Spleen (tissue), 11 donors: ENCODE measurements around the gene KCNC1. TPM values are rescaled to one million over a fixed set of nuclear protein-coding genes. Genes with fewer than 3 reads are reported as not detected.

ENCODE experiments used
- DNase-seq: peaks from one replicate; pipeline ENCODE4 v3.0.0-alpha.2; 2020
- H3K27ac ChIP-seq, 8 donors: fragments of 200-600 bp; sonication (generic) in 7 of 8; 1 replicate in 4 of 8; 2 replicates in 4 of 8; pipeline versions ENCODE4 v1.5.0 to v1.8.0; 2016 to 2021; ENCODE audit warnings: inconsistent platforms in 4 of 8, mild to moderate bottlenecking in 4 of 8, moderate library complexity in 1 of 8
- H3K27me3 ChIP-seq, 7 donors: fragments of 200-600 bp; sonication (generic) in 6 of 7; replicated peaks in 1 of 7; 1 replicate in 4 of 7; 2 replicates in 3 of 7; pipeline versions ENCODE4 v1.5.0 to v1.8.0; 2016 to 2021; ENCODE audit warnings: inconsistent platforms in 3 of 7, mild to moderate bottlenecking in 1 of 7
- H3K36me3 ChIP-seq, 6 donors: fragments of 200-600 bp; sonication (generic) in 5 of 6; 1 replicate in 4 of 6; 2 replicates in 2 of 6; pipeline versions ENCODE4 v1.5.0 to v1.8.0; 2016 to 2021; ENCODE audit warnings: inconsistent platforms in 2 of 6
- H3K4me1 ChIP-seq, 6 donors: fragments of 200-600 bp; sonication (generic) in 5 of 6; 1 replicate in 3 of 6; 2 replicates in 3 of 6; pipeline versions ENCODE4 v1.5.0 to v1.8.0; 2016 to 2021; ENCODE audit warnings: inconsistent platforms in 3 of 6
- H3K4me3 ChIP-seq, 8 donors: fragments of 200-600 bp; sonication (generic) in 7 of 8; 1 replicate in 4 of 8; 2 replicates in 4 of 8; pipeline versions ENCODE4 v1.5.0 to v1.8.0; 2016 to 2021; ENCODE audit warnings: inconsistent platforms in 4 of 8, mild to moderate bottlenecking in 4 of 8, moderate library complexity in 2 of 8
- H3K9me3 ChIP-seq, 8 donors: fragments of 200-600 bp; sonication (generic) in 7 of 8; 1 replicate in 4 of 8; 2 replicates in 4 of 8; pipeline versions ENCODE4 v1.5.0 to v1.8.0; 2016 to 2021; ENCODE audit warnings: inconsistent platforms in 4 of 8
- CTCF ChIP-seq, 11 experiments: fragments of 200-600 bp in 7 of 11; fragments of 450-650 bp in 4 of 11; sonication (generic) in 4 of 11; IDR thresholded peaks in 8 of 11; conservative IDR thresholded peaks in 3 of 11; 1 replicate in 7 of 11; 2 replicates in 4 of 11; pipeline versions ENCODE4 v1.4.0 to v1.8.0; 2016 to 2021; ENCODE audit warnings: antibody characterized with exemption in 11 of 11, inconsistent platforms in 4 of 11, mild to moderate bottlenecking in 1 of 11
- POLR2A ChIP-seq, 3 donors: fragments of 450-650 bp; IDR thresholded peaks; one replicate each; pipeline ENCODE4 v1.5.1; 2017; ENCODE audit warnings: antibody characterized with exemption in 3 of 3, mild to moderate bottlenecking in 1 of 3
- POLR2AphosphoS5 ChIP-seq, 3 donors: sonication (generic); formaldehyde crosslinking; IDR thresholded peaks; one replicate each; pipeline ENCODE4 v1.5.1; 2017; ENCODE audit warnings: antibody characterized with exemption in 3 of 3
- whole genome bisulfite sequencing, 5 donors: extraction: QIAGEN DNeasy Blood & Tissue Kit in 3 of 5; methylation state at CpG; one replicate each; pipeline versions ENCODE4 v1.1.5 to v1.1.7; 2013 to 2018; 5-methylcytosine and 5-hydroxymethylcytosine counted together
- intact Hi-C: fragments of 100-400 bp; cut with DNase I; formaldehyde crosslinking; loops from one replicate; pipeline ENCODE4 v1.15.0; 2023; ENCODE audit warnings: low total_unique reads
- polyA plus RNA-seq, 3 donors: library from polyadenylated mRNA; stranded (reverse); fragments of 200-250 nt; gene quantifications; one replicate each; pipeline ENCODE4 v1.2.1, GENCODE V29; 2013
- total RNA-seq, 7 donors: library from RNA; depleted of rRNA in 3 of 7; stranded (reverse); fragments of >200 nt in 3 of 7; fragmentation: NEBNext Ultra II Directional in 4 of 7; extraction: Animal tissue kit (Norgen Biotek cat#: 25700) in 4 of 7; gene quantifications; one replicate each; pipeline versions ENCODE4 v1.1.0 to v1.2.1, GENCODE V29; 2016 to 2021
- donor health status: healthy with polysubstance abuse.
- donor health status: DM: no; HTN: no; CAD: no; lungs with moderate emphysema.
- donor health status: DM: no; HTN: no; CAD: no.
- donor health status: Bipolar disorder and iron deficiency.
- donor health status: healthy.
- donor health status: DM: no; HTN: no; CAD: no.
- donor health status: DM: yes; HTN: yes; CAD: no.

Gene KCNC1
- total and polyA plus RNA-seq, 10 donors = not detected

GRCh38 chr11:17767914-17768313 is 33.3 kb downstream of the KCNC1 start:
- H3K36me3 ChIP-seq = no peaks in the 10 kb centered on the region
- no peak overlapping the region for H3K4me3 ChIP-seq
- intact Hi-C loops = no loop called here
- no peaks in the 10 kb centered on the region for H3K9me3 ChIP-seq
- H3K27me3 ChIP-seq = peaks cover 0 to 4% (median 0%) of the 10 kb centered on the region in 7 donors
- WGBS, 5 donors = 71 to 96% (median 78%) methylated on average over 2 of the region's 2 CpGs
- no peak for TF ChIP-seq POLR2A (IDR thresholded peaks at IDR 0.05)
- no peak for TF ChIP-seq POLR2AphosphoS5 (IDR thresholded peaks at IDR 0.05)
- no peak for TF ChIP-seq CTCF (IDR thresholded peaks at IDR 0.05 in 8 of 11, conservative IDR thresholded peaks at IDR 0.05 in 3 of 11)
- peak; percentile 54 for DNase-seq
- H3K27ac ChIP-seq = no peak overlapping the region
- H3K4me1 ChIP-seq = no peaks in the 10 kb centered on the region

DNA sequence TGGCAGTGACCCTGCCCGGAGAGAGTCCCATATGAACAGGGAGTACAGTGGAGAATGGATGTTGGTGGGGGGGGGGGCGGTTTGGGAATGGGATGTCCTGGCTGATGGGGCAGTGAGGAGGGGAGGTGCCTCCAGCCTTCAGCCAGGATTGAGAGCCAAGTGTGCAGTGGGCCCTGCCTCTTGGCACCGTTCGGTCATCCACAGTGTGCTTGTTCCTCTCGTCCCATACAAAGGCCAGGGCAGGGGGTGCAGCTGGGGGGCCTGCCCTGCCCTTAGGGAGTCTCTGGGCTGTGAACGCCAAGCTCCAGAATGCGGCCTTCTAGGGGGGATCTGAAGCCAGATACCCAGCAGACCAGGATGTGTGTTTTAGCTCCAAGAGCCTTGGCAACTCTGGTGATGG is 34.0 kb downstream of the KCNC1 start:
- peaks cover 0 to 4% (median 0%) of the 10 kb centered on the region in 7 donors for H3K27me3 ChIP-seq
- 88 to 95% (median 92%) methylated on average over 5 to 7 of the region's 7 CpGs for WGBS, 5 donors
- no peaks in the 10 kb centered on the region for H3K36me3 ChIP-seq
- H3K4me1 ChIP-seq = no peaks in the 10 kb centered on the region
- TF ChIP-seq CTCF (IDR thresholded peaks at IDR 0.05 in 8 of 11, conservative IDR thresholded peaks at IDR 0.05 in 3 of 11) = no peak
- no peak for TF ChIP-seq POLR2AphosphoS5 (IDR thresholded peaks at IDR 0.05)
- TF ChIP-seq POLR2A (IDR thresholded peaks at IDR 0.05) = no peak
- no peak overlapping the region for H3K27ac ChIP-seq
- no peak overlapping the region for H3K4me3 ChIP-seq
- peak; percentile 62 for DNase-seq
- no peaks in the 10 kb centered on the region for H3K9me3 ChIP-seq
- intact Hi-C loops = no loop called here

DNA sequence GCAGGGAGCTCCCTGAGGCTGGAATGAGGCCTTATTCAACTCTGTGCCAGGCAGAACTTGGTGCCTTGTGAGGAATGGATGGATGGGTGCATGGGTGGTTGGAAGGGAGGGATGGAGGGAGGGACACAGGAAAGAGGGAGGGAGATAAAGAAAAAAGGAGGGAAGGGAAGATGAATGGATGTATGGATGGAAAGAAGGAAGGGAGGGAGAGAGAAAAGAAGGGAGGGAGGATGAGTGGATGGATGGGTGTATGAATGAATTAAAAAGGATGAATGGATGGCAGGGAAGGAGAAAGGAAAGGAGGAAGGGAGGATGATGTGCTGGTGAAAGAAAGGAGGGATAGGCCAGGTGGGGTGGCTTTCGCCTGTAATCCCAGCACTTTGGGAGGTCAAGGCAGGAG is 34.6 kb downstream of the KCNC1 start:
- no peaks in the 10 kb centered on the region for H3K36me3 ChIP-seq
- intact Hi-C loops = no loop called here
- TF ChIP-seq CTCF (IDR thresholded peaks at IDR 0.05 in 8 of 11, conservative IDR thresholded peaks at IDR 0.05 in 3 of 11) (no peak), POLR2A (IDR thresholded peaks at IDR 0.05) (no peak), POLR2AphosphoS5 (IDR thresholded peaks at IDR 0.05) (no peak)
- no peak overlapping the region for H3K4me3 ChIP-seq
- no peak for DNase-seq
- H3K27me3 ChIP-seq = peaks cover 0 to 4% (median 0%) of the 10 kb centered on the region in 7 donors
- H3K4me1 ChIP-seq = no peaks in the 10 kb centered on the region
- WGBS, 5 donors = 91 to 100% (median 97%) methylated on average over 1 of the region's 1 CpG
- no peaks in the 10 kb centered on the region for H3K9me3 ChIP-seq
- no peak overlapping the region for H3K27ac ChIP-seq

DNA sequence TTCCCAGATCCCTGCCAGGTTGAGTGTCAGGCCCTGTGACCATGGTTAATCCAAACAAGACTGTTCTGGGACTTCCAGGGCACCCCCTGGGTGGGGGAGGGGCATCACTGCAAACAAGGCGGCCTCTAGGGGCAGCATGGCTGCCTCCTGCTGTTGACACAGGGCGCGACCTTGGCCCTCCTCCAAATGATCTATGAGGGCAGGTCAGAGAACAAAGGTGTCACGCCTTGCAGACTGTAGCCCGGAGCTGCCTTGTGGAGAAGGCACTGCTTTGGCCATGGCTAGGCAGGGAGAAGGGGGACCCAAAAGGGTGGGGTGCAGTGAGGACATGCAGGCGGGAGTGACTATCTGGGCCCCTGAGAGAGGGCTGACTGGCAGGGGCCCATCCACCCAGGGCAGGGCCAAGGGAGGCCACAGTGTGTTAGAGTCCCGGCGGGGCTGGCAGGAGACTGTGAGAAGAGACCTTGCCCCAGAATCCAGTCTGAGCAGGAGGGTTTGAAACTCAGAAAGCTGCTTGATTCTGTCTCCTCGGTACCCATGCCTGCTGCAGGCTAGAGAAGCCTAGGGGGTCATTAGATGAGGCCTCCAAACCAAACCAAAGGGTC is 35.6 kb downstream of the KCNC1 start:
- H3K27ac ChIP-seq = no peak overlapping the region
- peak; percentile 67 for DNase-seq
- no peak overlapping the region for H3K4me3 ChIP-seq
- H3K36me3 ChIP-seq = no peaks in the 10 kb centered on the region
- intact Hi-C loops = no loop called here
- 80 to 84% (median 81%) methylated on average over 6 to 9 of the region's 9 CpGs for WGBS, 5 donors
- TF ChIP-seq POLR2AphosphoS5 (IDR thresholded peaks at IDR 0.05) (no peak), CTCF (IDR thresholded peaks at IDR 0.05 in 8 of 11, conservative IDR thresholded peaks at IDR 0.05 in 3 of 11) (no peak), POLR2A (IDR thresholded peaks at IDR 0.05) (no peak)
- no peaks in the 10 kb centered on the region for H3K4me1 ChIP-seq
- H3K9me3 ChIP-seq = no peaks in the 10 kb centered on the region
- H3K27me3 ChIP-seq = peaks cover 0 to 4% (median 0%) of the 10 kb centered on the region in 7 donors
